Parietal lobe (tissue), 1 donor: ENCODE results near the gene IFNAR2. TPM values are rescaled to one million over a fixed set of nuclear protein-coding genes. Genes with fewer than 3 reads are reported as not detected.

Source experiments
- total RNA-seq: library from RNA; depleted of rRNA; stranded (reverse); fragments of >200 nt; gene quantifications from one replicate; pipeline ENCODE4 v1.2.3, GENCODE V29; 2014

IFNAR2 gene
- 13.5 TPM for total RNA-seq

DNA sequence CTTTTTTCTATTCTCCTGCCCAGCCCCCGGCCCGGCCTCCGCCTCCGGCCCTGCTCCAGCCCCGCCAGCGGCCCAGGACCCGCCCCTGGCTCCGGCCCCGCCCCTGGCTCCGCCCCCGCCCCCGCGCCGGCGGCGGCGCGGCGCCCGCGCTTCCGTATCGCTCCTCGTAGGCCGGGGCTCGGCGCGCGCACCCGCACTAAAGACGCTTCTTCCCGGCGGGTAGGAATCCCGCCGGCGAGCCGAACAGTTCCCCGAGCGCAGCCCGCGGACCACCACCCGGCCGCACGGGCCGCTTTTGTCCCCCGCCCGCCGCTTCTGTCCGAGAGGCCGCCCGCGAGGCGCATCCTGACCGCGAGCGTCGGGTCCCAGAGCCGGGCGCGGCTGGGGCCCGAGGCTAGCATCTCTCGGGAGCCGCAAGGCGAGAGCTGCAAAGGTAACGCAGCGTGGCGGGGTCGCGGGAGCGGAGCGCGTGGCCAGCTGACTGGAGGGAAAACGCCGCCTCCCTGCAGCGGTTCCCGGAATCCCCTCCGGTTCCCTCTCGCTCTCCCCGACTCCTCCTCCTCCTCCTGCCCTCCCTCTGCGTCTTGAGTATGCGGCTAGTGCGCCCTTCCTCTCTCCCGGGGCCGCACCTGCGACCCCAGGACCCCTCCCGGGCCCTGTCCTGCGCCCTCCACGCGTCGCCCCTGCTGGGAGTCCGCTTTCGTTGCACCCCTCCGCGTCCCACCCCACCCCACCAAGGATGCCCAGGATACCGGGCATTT is at the start of gene IFNAR2:
TSS of gene IFNAR2 (plus strand) at position 155 of the 761 bp plus-strand sequence. CDS start 11,985 bp downstream, outside the sequence.

DNA sequence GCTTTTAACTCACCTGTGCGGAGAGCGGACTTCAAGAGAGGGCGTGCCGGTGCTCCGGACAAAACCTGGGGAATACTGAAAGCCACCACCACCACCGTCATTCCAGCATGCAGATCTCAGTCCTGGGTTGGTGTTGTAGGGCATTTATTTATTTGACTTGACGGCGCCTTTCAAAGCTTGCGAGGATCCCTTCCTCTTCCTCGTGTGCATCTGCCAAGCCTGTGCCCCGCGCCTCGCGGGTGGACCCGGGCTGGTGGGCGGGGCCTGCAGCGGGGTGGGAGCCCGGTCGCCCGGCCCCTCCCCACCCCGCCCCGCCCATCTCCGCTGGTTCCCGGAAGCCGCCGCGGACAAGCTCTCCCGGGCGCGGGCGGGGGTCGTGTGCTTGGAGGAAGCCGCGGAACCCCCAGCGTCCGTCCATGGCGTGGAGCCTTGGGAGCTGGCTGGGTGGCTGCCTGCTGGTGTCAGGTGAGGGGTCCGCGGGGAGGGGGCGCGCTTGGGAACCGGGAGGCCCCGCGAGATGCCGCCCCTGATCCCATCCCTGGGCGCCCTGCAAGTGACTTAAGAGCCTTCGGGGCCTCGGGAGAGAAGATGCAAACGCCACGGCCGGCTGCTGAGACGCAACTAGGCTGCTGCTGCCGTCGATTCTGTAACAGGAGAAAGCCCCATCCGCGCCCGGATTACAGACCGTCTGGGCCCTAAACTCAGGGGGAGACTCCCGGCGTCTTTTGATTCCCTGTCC is 36.5 kb downstream of the IFNAR2 start, which contains the start of gene IL10RB:
TSS of gene IL10RB (plus strand) at position 318 of the 739 bp plus-strand sequence. CDS start at position 417, 99 bp downstream.

Other genes with a start within 250 kb of the IFNAR2 start
- 18.2 TPM for gene OLIG2, start 204.0 kb upstream of the IFNAR2 start, total RNA-seq
- 7.5 TPM for gene OLIG1, start 159.8 kb upstream of the IFNAR2 start, total RNA-seq
- 10.0 TPM for gene IL10RB, start 36.4 kb downstream of the IFNAR2 start, total RNA-seq
- gene IFNAR1, start 95.0 kb downstream of the IFNAR2 start, total RNA-seq, result 44.8 TPM
- 37.2 TPM for gene IFNGR2, start 173.5 kb downstream of the IFNAR2 start, total RNA-seq